Omental fat pad (tissue), 4 donors: ENCODE data around the gene GEMIN5. TPM values are rescaled to one million over a fixed set of nuclear protein-coding genes. Genes with fewer than 3 reads are reported as not detected.

ENCODE experiments used
- ATAC-seq: fragments of 150-250 bp; one replicate; pipeline ENCODE4 v1.9.1; 2016; ENCODE audit warnings: mild to moderate bottlenecking, moderate library complexity; ENCODE audit not compliant: low FRiP score
- DNase-seq: peaks from one replicate; pipeline ENCODE4 v3.0.0-alpha.2; 2019; ENCODE audit warnings: low spot score
- total RNA-seq, 4 donors: library from RNA; depleted of rRNA; stranded (reverse); fragments of >200 nt; gene quantifications; one replicate each; pipeline ENCODE4 v1.1.0, GENCODE V29; 2016
- TF ChIP-seq, protein P1 (sequence below), 3 donors: fragments of 450-650 bp; IDR thresholded peaks; one replicate each; pipeline ENCODE4 v1.5.1; 2016 to 2017; ENCODE audit warnings: antibody characterized with exemption in 3 of 3, mild to moderate bottlenecking in 3 of 3, moderate library complexity in 2 of 3

The GEMIN5 gene
- total RNA-seq, 4 donors from 2014 or later: 13.5 to 25.8 (median 20.2) TPM

DNA sequence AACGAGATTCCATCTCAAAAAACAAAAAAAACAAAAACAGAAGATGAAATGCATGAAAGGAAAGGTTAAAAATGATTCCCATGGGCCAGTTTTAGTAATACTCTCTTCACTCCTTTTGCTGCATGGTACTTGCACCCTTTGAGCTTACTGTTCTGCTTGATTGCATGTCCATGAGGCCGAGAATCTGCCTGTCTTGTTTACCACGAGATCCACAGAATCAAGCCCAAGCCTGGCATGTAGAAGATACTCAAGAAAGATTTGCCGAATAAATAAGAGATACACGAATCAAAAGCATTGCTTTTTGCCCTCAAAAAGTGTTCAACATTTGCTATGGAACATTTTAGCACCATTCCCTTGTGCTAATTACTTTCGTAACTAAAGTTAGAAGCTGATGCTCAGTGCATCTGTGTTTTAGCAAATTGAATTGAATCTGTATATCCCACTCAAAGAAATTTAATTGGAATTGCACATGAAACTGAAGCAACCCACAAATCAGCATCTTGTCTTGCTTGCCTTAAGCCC, 88.7 kb downstream of the GEMIN5 start:
- TF ChIP-seq, protein P1, sequence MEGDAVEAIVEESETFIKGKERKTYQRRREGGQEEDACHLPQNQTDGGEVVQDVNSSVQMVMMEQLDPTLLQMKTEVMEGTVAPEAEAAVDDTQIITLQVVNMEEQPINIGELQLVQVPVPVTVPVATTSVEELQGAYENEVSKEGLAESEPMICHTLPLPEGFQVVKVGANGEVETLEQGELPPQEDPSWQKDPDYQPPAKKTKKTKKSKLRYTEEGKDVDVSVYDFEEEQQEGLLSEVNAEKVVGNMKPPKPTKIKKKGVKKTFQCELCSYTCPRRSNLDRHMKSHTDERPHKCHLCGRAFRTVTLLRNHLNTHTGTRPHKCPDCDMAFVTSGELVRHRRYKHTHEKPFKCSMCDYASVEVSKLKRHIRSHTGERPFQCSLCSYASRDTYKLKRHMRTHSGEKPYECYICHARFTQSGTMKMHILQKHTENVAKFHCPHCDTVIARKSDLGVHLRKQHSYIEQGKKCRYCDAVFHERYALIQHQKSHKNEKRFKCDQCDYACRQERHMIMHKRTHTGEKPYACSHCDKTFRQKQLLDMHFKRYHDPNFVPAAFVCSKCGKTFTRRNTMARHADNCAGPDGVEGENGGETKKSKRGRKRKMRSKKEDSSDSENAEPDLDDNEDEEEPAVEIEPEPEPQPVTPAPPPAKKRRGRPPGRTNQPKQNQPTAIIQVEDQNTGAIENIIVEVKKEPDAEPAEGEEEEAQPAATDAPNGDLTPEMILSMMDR (IDR thresholded peaks at IDR 0.05): no peak
- DNase-seq (no peak), ATAC-seq (no peak)

DNA sequence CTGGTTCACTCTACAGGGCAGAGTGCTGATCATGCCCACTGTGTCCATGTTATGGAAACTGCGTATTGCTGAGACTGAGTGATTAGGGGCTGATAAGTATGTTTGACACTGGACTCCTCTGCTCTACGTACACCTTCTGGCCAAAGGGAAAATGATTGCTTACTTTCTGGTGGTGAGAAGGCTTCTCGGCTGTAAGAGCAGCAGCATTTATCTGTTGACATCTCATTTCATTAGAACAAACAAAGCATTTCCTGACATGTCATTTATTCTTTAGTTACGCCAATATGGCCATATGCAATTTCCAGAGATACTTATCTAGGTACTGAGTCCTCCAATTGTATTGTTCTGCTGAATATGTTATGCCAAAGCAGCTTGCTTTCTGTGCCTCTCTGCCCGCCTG, 93.2 kb downstream of the GEMIN5 start:
- TF ChIP-seq, protein P1 (IDR thresholded peaks at IDR 0.05): no peak
- ATAC-seq: no peak
- no peak for DNase-seq

DNA sequence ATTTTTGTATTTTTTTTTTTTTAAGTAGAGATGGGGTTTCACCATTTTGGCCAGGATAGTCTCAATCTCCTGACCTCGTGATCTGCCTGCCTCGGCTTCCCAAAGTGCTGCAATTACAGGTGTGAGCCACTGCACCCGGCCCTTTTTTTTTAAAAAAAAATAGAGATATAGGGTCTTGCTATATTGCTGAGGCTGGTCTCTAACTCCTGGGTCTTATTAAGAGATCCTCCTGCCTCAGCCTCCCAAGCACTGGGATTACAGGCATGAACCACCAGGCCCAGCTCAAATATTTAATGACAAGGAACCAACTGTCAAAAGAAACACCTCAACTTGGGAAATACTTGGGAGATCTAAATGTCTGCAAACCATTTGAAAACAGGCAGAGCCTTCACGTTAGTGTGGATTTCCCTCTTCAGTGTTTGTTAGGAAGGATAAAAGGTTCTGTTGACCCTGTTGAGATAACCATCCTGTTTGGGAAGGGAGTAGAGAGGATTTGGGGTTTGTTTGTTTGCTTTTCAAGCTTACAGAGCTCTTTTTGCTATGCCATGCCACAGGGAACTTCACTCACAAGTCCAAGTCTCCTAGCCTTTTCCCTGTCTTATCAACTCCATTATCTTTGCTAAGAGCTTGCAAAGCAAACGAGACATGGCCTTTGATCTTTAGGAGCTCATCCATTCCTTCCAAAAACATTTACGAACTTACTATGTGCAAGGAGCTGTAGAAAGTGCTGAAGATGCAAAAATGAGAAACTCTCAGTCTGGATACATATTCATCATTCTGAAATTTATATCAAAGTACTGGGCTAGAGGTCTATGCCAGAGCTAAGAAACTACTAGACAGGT, 95.1 kb downstream of the GEMIN5 start:
- TF ChIP-seq, protein P1 (IDR thresholded peaks at IDR 0.05): no peak
- ATAC-seq (no peak), DNase-seq (no peak)

DNA sequence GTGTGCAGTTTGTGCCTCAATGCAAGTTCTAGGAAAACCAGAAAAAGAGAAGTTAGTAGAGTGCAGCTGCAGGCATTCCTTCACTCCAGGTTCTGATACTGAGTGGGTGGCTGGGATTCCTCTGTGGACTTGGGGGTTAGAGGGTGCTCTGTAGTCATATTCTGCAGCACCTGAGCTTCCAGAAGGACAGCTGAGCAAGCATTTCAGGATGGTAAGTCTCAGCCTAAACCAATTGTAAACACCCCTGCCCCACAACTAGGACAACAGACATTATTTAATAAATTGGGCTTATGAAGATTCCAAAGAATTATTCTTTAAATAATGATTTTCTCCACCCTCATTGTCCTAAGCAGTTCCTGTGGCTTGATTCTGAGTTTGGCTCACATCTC, 96.7 kb downstream of the GEMIN5 start:
- ATAC-seq: no peak
- TF ChIP-seq, protein P1 (IDR thresholded peaks at IDR 0.05): no peak
- no peak for DNase-seq

DNA sequence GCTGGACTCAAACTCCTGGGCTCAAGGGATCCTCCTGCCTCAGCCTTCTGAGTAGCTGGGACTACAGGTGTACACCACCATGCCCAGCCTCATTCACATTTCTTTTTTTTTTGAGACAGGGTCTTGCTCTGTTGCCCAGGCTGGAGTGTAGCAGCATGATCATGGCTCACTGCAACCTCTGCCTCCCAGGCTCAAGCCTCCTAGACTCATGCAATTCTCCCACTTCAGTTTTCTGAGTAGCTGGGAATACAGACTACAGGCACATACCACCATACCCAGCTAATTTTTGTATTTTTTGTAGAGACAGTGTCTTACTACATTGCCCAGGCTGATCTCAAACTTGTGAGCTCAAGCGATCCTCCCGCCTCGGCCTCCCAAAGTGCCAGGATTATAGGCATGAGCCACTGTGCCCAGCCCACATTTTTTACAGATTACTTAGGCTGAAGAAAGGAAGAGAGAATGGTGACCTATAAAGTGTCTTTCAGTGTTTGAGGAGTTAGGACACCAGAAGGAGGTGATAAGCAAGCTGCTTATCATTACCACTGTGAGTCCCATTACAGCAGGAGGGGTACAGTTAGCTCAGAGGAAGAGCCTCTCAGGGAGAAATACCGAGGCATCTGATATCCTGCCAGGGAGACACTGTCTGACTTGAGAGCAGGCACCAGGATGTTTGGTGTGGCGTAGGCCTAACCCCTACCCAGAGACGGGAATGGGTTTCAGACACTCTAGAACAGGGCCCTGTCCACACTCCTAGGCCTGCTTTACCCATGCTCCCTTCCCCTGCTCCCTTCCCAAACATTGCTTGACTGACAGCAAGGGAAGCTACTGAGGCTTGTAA, 97.4 kb downstream of the GEMIN5 start:
- TF ChIP-seq, protein P1 (IDR thresholded peaks at IDR 0.05): no peak
- ATAC-seq (no peak), DNase-seq (no peak)

Other genes with a start within 250 kb of the GEMIN5 start
- 100 to 1,000 TPM in 2 of 4 donors, 10 to 100 TPM in 2; 80.5 to 155 (median 106) TPM for gene LARP1, start 182.8 kb downstream of the GEMIN5 start, total RNA-seq
- 10 to 100 TPM; 17.4 to 57.2 (median 33.7) TPM for gene FAXDC2, start 87.6 kb downstream of the GEMIN5 start, total RNA-seq
- gene CNOT8, start 79.6 kb downstream of the GEMIN5 start, total RNA-seq: 100 to 1,000 TPM in 1 of 4 donors, 10 to 100 TPM in 3; 48.0 to 106 (median 70.3) TPM
- 10 to 100 TPM; 12.8 to 24.6 (median 17.5) TPM for gene MRPL22, start 2.9 kb upstream of the GEMIN5 start, total RNA-seq
- not detected for gene KIF4B, start 75.5 kb upstream of the GEMIN5 start, total RNA-seq